Activated T-helper 1 cell treated with anti-CD3 and anti-CD28 coated beads, Interleukin-12 subunit alpha, Interleukin-12 subunit beta, Interleukin-2, Interleukin-4 antibody, amounts not matched to agents 30 ng/mL and 10 ng/mL and 1 ng/mL, durations not matched to agents 14 hours and 24 hours and 36 hours (primary cell): Measurements from ENCODE around the gene PLA2G4C. TPM values are rescaled to one million over a fixed set of nuclear protein-coding genes. Genes with fewer than 3 reads are reported as not detected.

Experiments used
- DNase-seq: peaks from one replicate; pipeline ENCODE4 v3.0.0; 2021; ENCODE audit warnings: low spot score
- H3K27ac Mint-ChIP-seq: one replicate; pipeline ENCODE4 v1.8.0; 2021; ENCODE audit warnings: mild to moderate bottlenecking, mixed read lengths
- H3K27me3 Mint-ChIP-seq: one replicate; pipeline ENCODE4 v1.8.0; 2022; ENCODE audit warnings: mild to moderate bottlenecking, moderate library complexity, mixed read lengths; ENCODE audit not compliant: insufficient read depth
- H3K36me3 Mint-ChIP-seq: one replicate; pipeline ENCODE4 v1.8.0; 2021; ENCODE audit warnings: low read depth, mixed read lengths
- H3K4me1 Mint-ChIP-seq: one replicate; pipeline ENCODE4 v1.8.0; 2021; ENCODE audit warnings: low read depth, mixed read lengths
- H3K4me3 Mint-ChIP-seq: one replicate; pipeline ENCODE4 v1.8.0; 2021; ENCODE audit warnings: mild to moderate bottlenecking, moderate library complexity, mixed read lengths
- H3K9me3 Mint-ChIP-seq: one replicate; pipeline ENCODE4 v1.8.0; 2021; ENCODE audit warnings: mixed read lengths
- intact Hi-C: fragments of 100-400 bp; cut with micrococcal nuclease; formaldehyde crosslinking; loops from one replicate; pipeline ENCODE4 v1.15.1; 2024
- total RNA-seq: library from RNA; stranded (reverse); gene quantifications from 2 replicates; pipeline ENCODE4 v1.2.3, GENCODE V29; 2022

Gene PLA2G4C
- total RNA-seq, 1 donor from 2014 or later: 12.2 TPM

DNA sequence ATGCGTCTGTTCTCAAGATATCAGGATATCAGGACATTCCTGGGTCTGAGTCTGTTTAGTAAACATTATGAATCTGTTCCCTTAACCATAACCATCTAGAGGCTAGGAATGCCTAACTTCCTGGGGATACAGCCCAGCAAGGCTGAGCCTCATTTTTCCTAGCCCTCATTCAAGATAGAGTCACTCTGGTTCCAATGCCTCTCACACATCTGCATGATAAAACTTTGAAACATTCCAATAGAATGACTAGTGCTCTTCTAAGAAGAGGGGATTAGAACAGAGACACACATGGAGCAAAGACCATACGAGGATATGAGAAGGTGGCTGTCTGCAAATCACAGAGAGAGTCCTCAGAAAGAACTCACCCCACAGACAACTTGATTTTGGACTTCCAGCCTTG is 46.1 kb downstream of the PLA2G4C start:
- no peaks in the 10 kb centered on the region for H3K9me3 Mint-ChIP-seq
- no peak overlapping the region for H3K27ac Mint-ChIP-seq
- DNase-seq: no peak
- no peaks in the 10 kb centered on the region for H3K4me1 Mint-ChIP-seq
- H3K27me3 Mint-ChIP-seq: peaks cover 2% of the 10 kb centered on the region
- intact Hi-C loops: no loop called here
- no peak overlapping the region for H3K4me3 Mint-ChIP-seq
- H3K36me3 Mint-ChIP-seq: no peaks in the 10 kb centered on the region

GRCh38 chr19:48061401-48062344 is 48.9 kb downstream of the PLA2G4C start:
- intact Hi-C loops: no loop called here
- H3K27ac Mint-ChIP-seq: no peak overlapping the region
- no peak for DNase-seq
- no peaks in the 10 kb centered on the region for H3K9me3 Mint-ChIP-seq
- H3K27me3 Mint-ChIP-seq: peaks cover 2% of the 10 kb centered on the region
- H3K36me3 Mint-ChIP-seq: no peaks in the 10 kb centered on the region
- H3K4me1 Mint-ChIP-seq: no peaks in the 10 kb centered on the region
- no peak overlapping the region for H3K4me3 Mint-ChIP-seq

GRCh38 chr19:48060381-48060780 is 50.2 kb downstream of the PLA2G4C start:
- Mint-ChIP-seq H3K36me3 (no peaks in the 10 kb centered on the region), H3K9me3 (no peaks in the 10 kb centered on the region), H3K4me1 (no peaks in the 10 kb centered on the region), H3K27me3 (no peaks in the 10 kb centered on the region), H3K27ac (no peak overlapping the region), H3K4me3 (no peak overlapping the region)
- intact Hi-C loops: no loop called here
- DNase-seq: no peak

DNA sequence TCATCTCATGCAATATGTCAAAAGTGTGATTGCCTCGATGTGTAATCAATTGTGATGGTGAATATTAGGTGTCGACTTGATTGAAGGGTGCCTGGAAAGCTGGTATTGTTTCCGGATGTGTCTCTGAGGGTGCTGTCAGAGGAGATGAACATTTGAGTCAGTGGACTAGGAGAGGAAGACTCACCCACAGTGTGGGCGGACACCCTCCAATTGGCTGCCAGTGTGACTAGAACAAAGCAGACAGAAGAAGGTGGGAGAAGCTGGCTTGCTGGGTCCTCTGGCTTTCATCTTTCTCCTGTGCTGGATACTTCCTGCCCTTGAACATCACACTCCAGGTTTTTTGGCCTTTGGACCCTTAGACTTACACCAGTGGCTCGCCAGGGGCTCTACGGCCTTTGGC is 51.3 kb downstream of the PLA2G4C start:
- Mint-ChIP-seq H3K27ac (no peak overlapping the region), H3K4me1 (no peaks in the 10 kb centered on the region), H3K4me3 (no peak overlapping the region), H3K36me3 (no peaks in the 10 kb centered on the region), H3K9me3 (no peaks in the 10 kb centered on the region), H3K27me3 (no peaks in the 10 kb centered on the region)
- intact Hi-C loops: no loop called here
- no peak for DNase-seq

GRCh38 chr19:48053856-48054255 is 56.8 kb downstream of the PLA2G4C start:
- no peaks in the 10 kb centered on the region for H3K9me3 Mint-ChIP-seq
- no peaks in the 10 kb centered on the region for H3K4me1 Mint-ChIP-seq
- H3K27ac Mint-ChIP-seq: no peak overlapping the region
- no peak for DNase-seq
- peaks cover 3% of the 10 kb centered on the region for H3K36me3 Mint-ChIP-seq
- H3K27me3 Mint-ChIP-seq: no peaks in the 10 kb centered on the region
- intact Hi-C loops: no loop called here
- H3K4me3 Mint-ChIP-seq: no peak overlapping the region

DNA sequence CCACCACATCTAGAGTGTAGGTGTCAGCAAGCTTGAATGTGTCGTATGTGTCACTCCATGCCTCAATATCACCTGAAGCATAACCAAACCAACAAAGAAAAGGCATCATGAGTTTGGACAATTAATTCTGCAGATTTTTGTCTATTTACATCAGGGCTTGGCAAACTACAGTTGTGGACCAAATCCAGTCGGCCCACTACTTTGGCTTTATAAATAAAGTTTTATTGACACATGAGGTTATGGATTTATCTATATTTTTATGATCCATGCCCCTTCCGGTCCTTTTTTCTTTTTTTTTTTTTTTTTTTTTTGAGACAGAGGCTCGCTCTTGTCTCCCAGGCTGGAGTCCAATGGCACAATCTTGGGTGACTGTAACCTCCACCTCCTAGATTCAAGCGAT is 57.5 kb downstream of the PLA2G4C start:
- peaks cover 3% of the 10 kb centered on the region for H3K36me3 Mint-ChIP-seq
- no peaks in the 10 kb centered on the region for H3K4me1 Mint-ChIP-seq
- DNase-seq: no peak
- no peaks in the 10 kb centered on the region for H3K9me3 Mint-ChIP-seq
- intact Hi-C loops: no loop called here
- H3K27me3 Mint-ChIP-seq: no peaks in the 10 kb centered on the region
- H3K4me3 Mint-ChIP-seq: no peak overlapping the region
- H3K27ac Mint-ChIP-seq: no peak overlapping the region

DNA sequence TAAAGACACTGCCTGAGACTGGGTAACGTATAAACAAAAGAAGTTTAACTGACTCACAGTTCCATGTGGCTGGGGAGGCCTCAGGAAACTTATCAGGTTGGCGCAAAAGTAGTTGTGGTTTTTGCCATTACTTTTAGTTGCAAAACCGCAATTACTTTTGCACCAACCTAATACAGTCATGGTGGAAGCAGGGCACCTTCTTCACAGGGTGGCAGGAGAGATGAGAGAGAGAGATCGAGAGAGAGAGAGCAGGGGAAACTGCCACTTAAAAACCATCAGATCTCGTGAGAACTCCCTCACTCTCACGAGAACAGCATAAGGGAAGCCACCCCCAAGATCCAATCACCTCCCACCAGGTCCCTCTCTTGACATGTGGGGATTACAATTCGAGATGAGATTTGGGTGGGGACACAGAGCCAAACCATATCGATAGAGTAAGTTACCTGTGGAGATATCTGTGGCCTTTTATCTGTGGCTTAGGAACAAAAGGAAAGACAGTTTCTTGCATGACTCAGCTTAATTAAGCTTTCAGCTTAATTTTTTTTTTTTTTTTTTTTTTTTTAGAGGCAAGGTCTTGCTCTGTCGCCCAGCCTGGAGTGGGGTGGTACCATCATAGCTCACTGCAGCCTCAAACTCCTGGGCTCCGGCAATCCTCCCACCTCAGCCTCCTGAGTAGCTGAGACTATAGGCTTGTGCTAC is 59.1 kb downstream of the PLA2G4C start:
- DNase-seq: no peak
- Mint-ChIP-seq H3K27ac (no peak overlapping the region), H3K36me3 (peaks cover 6% of the 10 kb centered on the region), H3K4me1 (no peaks in the 10 kb centered on the region), H3K4me3 (no peak overlapping the region), H3K27me3 (no peaks in the 10 kb centered on the region), H3K9me3 (no peaks in the 10 kb centered on the region)
- intact Hi-C loops: no loop called here

DNA sequence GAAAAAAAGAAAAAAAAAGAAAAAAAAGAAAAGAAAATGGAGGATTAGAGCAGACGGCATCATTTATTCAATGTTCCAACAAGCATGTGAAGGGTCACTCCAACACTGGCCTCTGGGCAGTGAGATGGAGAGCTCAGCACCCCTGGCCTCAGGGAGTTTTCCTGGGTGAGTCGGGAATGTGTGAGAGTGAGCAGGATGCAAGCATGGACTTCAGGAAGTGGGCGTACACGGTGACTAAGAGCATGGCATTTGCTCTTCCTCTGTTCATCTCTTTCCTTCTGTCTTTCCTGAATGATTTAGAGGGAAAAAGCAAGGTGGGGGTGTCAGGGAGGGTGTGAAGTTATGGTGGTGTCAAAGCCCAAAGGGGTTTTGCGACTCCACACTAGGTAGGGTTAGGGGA is 66.1 kb downstream of the PLA2G4C start:
- H3K27ac Mint-ChIP-seq: no peak overlapping the region
- no peak for DNase-seq
- no peaks in the 10 kb centered on the region for H3K4me1 Mint-ChIP-seq
- intact Hi-C loops: no loop called here
- no peaks in the 10 kb centered on the region for H3K27me3 Mint-ChIP-seq
- no peaks in the 10 kb centered on the region for H3K9me3 Mint-ChIP-seq
- H3K4me3 Mint-ChIP-seq: no peak overlapping the region
- peaks cover 3% of the 10 kb centered on the region for H3K36me3 Mint-ChIP-seq

DNA sequence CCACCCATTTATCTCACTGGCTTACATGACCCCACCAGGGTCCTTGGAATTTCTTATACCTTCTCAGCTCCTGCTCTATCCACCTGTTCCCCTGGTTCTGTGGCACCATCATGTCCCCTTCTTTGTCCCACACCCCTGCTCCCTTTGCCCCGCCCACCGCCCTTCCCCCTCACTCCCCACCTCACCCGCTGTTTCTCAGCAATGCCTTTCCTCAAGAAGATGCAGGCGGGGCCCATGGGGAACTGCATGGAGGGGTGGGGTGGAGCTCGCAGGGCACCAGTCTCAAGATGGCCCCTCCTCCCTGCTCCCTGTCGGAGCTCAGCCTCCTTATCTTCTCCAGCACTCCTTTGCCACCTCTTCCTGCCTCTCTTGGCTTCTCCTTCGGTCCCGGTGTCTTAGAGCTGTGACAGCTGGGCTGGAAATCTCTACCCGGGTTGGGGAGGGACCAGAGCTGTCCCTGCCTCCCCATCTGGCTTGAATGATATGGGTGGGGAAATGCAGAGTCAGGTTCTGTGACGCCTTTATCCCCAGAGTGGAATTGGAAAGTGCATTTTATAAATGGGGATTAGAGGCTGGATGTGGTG is 66.8 kb downstream of the PLA2G4C start, which contains the start of gene CABP5:
CABP5 (minus strand) TSS at position 405 of the 584 bp plus-strand sequence; CDS start at position 248, 157 bp downstream.
- H3K27me3 Mint-ChIP-seq: peaks cover 1% of the 10 kb centered on the region
- intact Hi-C loops: no loop called here
- DNase-seq: no peak
- H3K4me1 Mint-ChIP-seq: no peaks in the 10 kb centered on the region
- no peak within 1 kb of the TSS for H3K27ac Mint-ChIP-seq
- H3K4me3 Mint-ChIP-seq: no peak within 1 kb of the TSS
- peaks cover 6% of the 10 kb centered on the region for H3K9me3 Mint-ChIP-seq
- H3K36me3 Mint-ChIP-seq: peaks cover 3% of the 10 kb centered on the region

- H3K9me3 Mint-ChIP-seq: peaks cover 7% of the 10 kb centered on the region
- no peak overlapping the region for H3K4me3 Mint-ChIP-seq
- no peak overlapping the region for H3K27ac Mint-ChIP-seq
Measured at GRCh38 chr19:48041877-48042580, 68.6 kb downstream of the PLA2G4C start.

DNA sequence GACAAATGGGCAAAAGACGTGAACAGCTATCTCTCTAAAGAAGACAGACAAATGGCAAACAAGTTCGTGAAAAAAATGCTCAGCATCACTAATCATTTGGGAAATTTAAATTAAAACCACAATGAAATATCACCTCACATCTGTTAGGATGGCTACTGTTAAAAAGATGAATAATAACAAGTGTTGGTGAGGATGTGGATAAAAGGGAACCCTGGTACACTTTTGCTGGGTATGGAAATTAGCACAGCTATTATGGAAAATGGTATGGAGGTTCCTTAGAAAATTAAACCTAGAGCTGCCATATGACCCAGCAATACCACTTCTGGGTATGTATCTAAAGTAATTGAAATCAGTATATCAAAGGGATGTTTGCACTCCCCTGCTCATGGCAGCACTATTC is 73.9 kb downstream of the PLA2G4C start:
- no peak overlapping the region for H3K4me3 Mint-ChIP-seq
- no peaks in the 10 kb centered on the region for H3K4me1 Mint-ChIP-seq
- no peak for DNase-seq
- H3K36me3 Mint-ChIP-seq: no peaks in the 10 kb centered on the region
- intact Hi-C loops: no loop called here
- H3K27ac Mint-ChIP-seq: no peak overlapping the region
- peaks cover 23% of the 10 kb centered on the region for H3K9me3 Mint-ChIP-seq
- peaks cover 4% of the 10 kb centered on the region for H3K27me3 Mint-ChIP-seq

More at GRCh38 chr19:48041877-48042580, 68.6 kb downstream of the PLA2G4C start:
- intact Hi-C loops: no loop called here
- H3K27me3 Mint-ChIP-seq: peaks cover 2% of the 10 kb centered on the region
- DNase-seq: no peak
- H3K36me3 Mint-ChIP-seq: no peaks in the 10 kb centered on the region
- H3K4me1 Mint-ChIP-seq: no peaks in the 10 kb centered on the region

GRCh38 chr19:48033604-48034003 is 77.0 kb downstream of the PLA2G4C start:
- Mint-ChIP-seq H3K36me3 (no peaks in the 10 kb centered on the region), H3K4me1 (no peaks in the 10 kb centered on the region), H3K4me3 (no peak overlapping the region), H3K27me3 (peaks cover 2% of the 10 kb centered on the region), H3K27ac (no peak overlapping the region), H3K9me3 (peaks cover 16% of the 10 kb centered on the region)
- DNase-seq: no peak
- intact Hi-C loops: no loop called here
